ENCODE measurements around the gene ADSL.

GRCh38 chr22:40407021-40407761, 60.9 kb downstream of the ADSL start:
- no peak for TF ChIP-seq POLR2A (IDR thresholded peaks at IDR 0.05)
- TF ChIP-seq, protein P1, sequence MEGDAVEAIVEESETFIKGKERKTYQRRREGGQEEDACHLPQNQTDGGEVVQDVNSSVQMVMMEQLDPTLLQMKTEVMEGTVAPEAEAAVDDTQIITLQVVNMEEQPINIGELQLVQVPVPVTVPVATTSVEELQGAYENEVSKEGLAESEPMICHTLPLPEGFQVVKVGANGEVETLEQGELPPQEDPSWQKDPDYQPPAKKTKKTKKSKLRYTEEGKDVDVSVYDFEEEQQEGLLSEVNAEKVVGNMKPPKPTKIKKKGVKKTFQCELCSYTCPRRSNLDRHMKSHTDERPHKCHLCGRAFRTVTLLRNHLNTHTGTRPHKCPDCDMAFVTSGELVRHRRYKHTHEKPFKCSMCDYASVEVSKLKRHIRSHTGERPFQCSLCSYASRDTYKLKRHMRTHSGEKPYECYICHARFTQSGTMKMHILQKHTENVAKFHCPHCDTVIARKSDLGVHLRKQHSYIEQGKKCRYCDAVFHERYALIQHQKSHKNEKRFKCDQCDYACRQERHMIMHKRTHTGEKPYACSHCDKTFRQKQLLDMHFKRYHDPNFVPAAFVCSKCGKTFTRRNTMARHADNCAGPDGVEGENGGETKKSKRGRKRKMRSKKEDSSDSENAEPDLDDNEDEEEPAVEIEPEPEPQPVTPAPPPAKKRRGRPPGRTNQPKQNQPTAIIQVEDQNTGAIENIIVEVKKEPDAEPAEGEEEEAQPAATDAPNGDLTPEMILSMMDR (IDR thresholded peaks at IDR 0.05): no peak
